ENCODE measurements around the gene DLX1.

The DLX1 gene

DNA sequence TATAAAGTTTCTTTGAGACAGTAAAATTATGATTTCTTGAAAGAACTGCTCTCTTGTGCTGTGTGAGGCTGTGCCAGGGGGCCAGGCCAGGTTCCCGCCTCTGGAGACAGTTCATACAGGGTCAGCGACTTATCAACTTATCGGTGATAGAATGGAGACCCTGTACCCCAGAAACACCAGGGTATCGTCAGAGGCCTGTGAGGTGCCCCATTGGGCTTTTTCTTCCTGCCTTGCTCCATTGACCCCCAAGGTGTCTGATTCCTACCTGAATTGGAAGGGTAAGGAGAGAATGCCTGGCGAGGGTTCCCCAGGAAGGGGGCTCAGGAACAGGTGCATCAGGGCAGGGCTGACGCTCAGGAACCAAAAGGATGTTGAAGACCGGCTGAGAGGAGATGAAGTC is 4.3 kb downstream of the DLX1 start:
- H3K9me2 ChIP-seq (replicated peaks; ENCODE audit: control insufficient read depth, low read length) = no peaks in the 10 kb centered on the region
- peaks cover 14% of the 10 kb centered on the region; the same call in 1 of the 2 replicates for H3F3A ChIP-seq (ENCODE audit: control insufficient read depth, insufficient read depth)
- TF ChIP-seq EZH2phosphoT487 (IDR thresholded peaks at IDR 0.05; ENCODE audit: borderline replicate concordance, low read length) = no peak
- TF ChIP-seq, protein P1, sequence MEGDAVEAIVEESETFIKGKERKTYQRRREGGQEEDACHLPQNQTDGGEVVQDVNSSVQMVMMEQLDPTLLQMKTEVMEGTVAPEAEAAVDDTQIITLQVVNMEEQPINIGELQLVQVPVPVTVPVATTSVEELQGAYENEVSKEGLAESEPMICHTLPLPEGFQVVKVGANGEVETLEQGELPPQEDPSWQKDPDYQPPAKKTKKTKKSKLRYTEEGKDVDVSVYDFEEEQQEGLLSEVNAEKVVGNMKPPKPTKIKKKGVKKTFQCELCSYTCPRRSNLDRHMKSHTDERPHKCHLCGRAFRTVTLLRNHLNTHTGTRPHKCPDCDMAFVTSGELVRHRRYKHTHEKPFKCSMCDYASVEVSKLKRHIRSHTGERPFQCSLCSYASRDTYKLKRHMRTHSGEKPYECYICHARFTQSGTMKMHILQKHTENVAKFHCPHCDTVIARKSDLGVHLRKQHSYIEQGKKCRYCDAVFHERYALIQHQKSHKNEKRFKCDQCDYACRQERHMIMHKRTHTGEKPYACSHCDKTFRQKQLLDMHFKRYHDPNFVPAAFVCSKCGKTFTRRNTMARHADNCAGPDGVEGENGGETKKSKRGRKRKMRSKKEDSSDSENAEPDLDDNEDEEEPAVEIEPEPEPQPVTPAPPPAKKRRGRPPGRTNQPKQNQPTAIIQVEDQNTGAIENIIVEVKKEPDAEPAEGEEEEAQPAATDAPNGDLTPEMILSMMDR (IDR thresholded peaks at IDR 0.05; ENCODE audit: low read depth, low read length, poor library complexity, severe bottlenecking) = no peak
- no peaks in the 10 kb centered on the region for H3K79me2 ChIP-seq (ENCODE audit: control insufficient read depth, low read length)
- H3K4me2 ChIP-seq (ENCODE audit: low read length) = no peak overlapping the region
- no peaks in the 10 kb centered on the region; the same call in 1 of the 2 replicates for H4K20me1 ChIP-seq (ENCODE audit: control insufficient read depth, insufficient read depth, low read depth, low read length)
- peaks cover 17% of the 10 kb centered on the region for H3K4me1 ChIP-seq (ENCODE audit: control insufficient read depth, low read length)
- H3K9me3 ChIP-seq (ENCODE audit: control insufficient read depth, insufficient read depth, low read length) = no peaks in the 10 kb centered on the region
- H3K27me3 ChIP-seq (ENCODE audit: control insufficient read depth, low read length) = peaks cover 89% of the 10 kb centered on the region
- H3K4me3 ChIP-seq (ENCODE audit: low read length) = no peak overlapping the region
- no peak overlapping the region for H3K27ac ChIP-seq (ENCODE audit: low read depth, low read length)
- no peaks in the 10 kb centered on the region for H3K36me3 ChIP-seq (ENCODE audit: control insufficient read depth, low read length)

DNA sequence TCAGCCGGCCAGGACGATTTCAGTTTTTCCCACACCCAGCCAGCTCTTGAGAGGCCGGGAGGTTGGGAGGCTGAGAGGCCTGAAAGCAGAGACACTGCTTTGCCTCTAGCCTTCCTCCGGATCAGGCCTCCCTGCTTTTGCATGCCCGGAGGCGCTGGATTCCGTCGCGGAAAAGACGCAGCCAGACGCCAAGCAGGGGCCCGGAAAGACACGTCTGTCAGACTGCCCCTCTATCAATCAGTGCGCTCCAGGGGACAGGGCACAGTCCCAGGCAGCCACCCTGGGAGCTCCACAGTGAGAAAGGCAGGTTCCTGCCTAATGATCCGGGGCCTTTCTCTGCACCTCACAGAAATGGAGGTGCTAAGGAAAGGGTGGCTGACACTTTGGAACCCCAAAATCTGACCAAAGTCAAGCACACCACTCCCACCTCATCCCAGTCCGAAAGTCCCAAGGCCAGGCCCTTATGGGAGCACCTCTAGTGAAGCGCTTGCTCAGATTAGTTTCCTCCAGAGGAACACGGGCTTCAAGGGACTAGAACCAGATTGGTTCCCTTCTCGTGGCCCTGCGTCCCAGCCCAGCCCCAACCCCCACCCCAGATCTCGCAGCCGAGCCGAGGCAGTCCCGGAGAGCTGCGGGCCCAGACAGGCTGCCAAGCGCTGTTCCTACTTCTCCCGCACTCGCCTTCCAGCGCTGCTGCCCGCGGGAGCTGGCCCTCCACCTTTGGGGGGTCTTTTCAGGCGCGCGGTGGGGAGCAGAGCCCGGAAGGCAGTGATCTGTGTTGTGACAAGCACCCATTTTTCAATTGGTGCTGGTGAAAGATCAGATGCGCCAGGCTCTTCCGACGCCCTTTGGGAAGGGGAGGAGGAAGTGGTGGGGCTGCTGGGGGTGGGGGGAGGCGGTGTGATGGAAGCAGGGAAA is 5.0 kb downstream of the DLX1 start:
- TF ChIP-seq EZH2phosphoT487 (IDR thresholded peaks at IDR 0.05; ENCODE audit: borderline replicate concordance, low read length) = no peak
- TF ChIP-seq, protein P1 (IDR thresholded peaks at IDR 0.05; ENCODE audit: low read depth, low read length, poor library complexity, severe bottlenecking) = no peak
- H3K4me1 ChIP-seq (ENCODE audit: control insufficient read depth, low read length) = peaks cover 21% of the 10 kb centered on the region
- H3K4me3 ChIP-seq (ENCODE audit: low read length) = no peak overlapping the region
- H4K20me1 ChIP-seq (ENCODE audit: control insufficient read depth, insufficient read depth, low read depth, low read length) = no peaks in the 10 kb centered on the region; the same call in 1 of the 2 replicates
- H3K4me2 ChIP-seq (ENCODE audit: low read length) = no peak overlapping the region
- H3K9me3 ChIP-seq (ENCODE audit: control insufficient read depth, insufficient read depth, low read length) = no peaks in the 10 kb centered on the region
- H3F3A ChIP-seq (ENCODE audit: control insufficient read depth, insufficient read depth) = peaks cover 14% of the 10 kb centered on the region; the same call in 1 of the 2 replicates
- peaks cover 92% of the 10 kb centered on the region for H3K27me3 ChIP-seq (ENCODE audit: control insufficient read depth, low read length)
- H3K79me2 ChIP-seq (ENCODE audit: control insufficient read depth, low read length) = no peaks in the 10 kb centered on the region
- H3K9me2 ChIP-seq (replicated peaks; ENCODE audit: control insufficient read depth, low read length) = no peaks in the 10 kb centered on the region
- no peaks in the 10 kb centered on the region for H3K36me3 ChIP-seq (ENCODE audit: control insufficient read depth, low read length)
- no peak overlapping the region for H3K27ac ChIP-seq (ENCODE audit: low read depth, low read length)

DNA sequence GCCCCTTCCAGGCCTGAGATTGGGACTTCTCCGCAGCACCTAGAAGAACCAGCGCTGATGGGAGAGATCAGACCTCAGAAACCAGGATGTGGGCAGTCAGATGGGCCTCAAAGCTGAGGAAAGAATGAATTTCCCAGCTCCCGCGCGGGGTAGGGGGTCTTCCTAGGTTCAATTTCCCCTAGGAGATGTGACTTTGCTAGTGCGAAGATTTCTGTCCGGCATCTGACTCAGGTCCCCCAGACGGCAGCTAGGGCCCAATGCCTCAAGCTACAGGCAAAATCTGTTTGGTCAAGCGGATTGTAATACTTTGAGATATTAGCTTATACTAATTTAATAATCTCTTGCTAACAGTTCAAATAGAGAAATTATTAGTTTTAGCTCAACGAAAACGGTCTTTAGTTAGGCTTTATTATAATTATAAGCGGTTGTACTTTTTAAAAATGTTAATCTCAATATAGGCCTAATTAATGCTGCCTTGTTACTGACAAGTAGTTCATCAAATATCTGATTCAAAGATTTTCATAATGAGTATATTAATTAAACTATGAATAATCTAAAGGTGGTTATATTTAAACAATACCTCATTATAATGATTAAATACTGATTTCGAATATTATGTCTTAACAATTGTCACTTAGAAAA is 5.8 kb downstream of the DLX1 start:
- Histone ChIP-seq H4K20me1 (ENCODE audit: control insufficient read depth, insufficient read depth, low read depth, low read length) (no peaks in the 10 kb centered on the region), H3K4me3 (ENCODE audit: low read length) (no peak overlapping the region), H3K4me2 (ENCODE audit: low read length) (no peak overlapping the region), H3K27ac (ENCODE audit: low read depth, low read length) (no peak overlapping the region), H3K9me3 (ENCODE audit: control insufficient read depth, insufficient read depth, low read length) (no peaks in the 10 kb centered on the region), H3K79me2 (ENCODE audit: control insufficient read depth, low read length) (no peaks in the 10 kb centered on the region), H3K9me2 (replicated peaks; ENCODE audit: control insufficient read depth, low read length) (no peaks in the 10 kb centered on the region), H3K36me3 (ENCODE audit: control insufficient read depth, low read length) (no peaks in the 10 kb centered on the region), H3K27me3 (ENCODE audit: control insufficient read depth, low read length) (peaks cover 93% of the 10 kb centered on the region), H3K4me1 (ENCODE audit: control insufficient read depth, low read length) (peaks cover 22% of the 10 kb centered on the region), H3F3A (ENCODE audit: control insufficient read depth, insufficient read depth) (peaks cover 14% of the 10 kb centered on the region; the same call in 1 of the 2 replicates)
- TF ChIP-seq, protein P1 (IDR thresholded peaks at IDR 0.05; ENCODE audit: low read depth, low read length, poor library complexity, severe bottlenecking) = no peak
- no peak for TF ChIP-seq EZH2phosphoT487 (IDR thresholded peaks at IDR 0.05; ENCODE audit: borderline replicate concordance, low read length)

All from DOHH2 (cell line).